CD14-positive monocyte (primary cell): ENCODE results near the gene NSUN7. TPM values are rescaled to one million over a fixed set of nuclear protein-coding genes. Genes with fewer than 3 reads are reported as not detected.
"Not testable (repeated sequence)": the region's sequence is repeated elsewhere in the genome, so short reads cannot be mapped to it uniquely, and the experiment has no call there.

ENCODE experiments used
- DNase-seq, 3 donors: peaks; one replicate each; pipeline ENCODE4 v3.0.0-alpha.2; 2011 to 2022
- H2AFZ ChIP-seq: 2 replicates; pipeline ENCODE4 v1.6.0; 2012; ENCODE audit warnings: mild to moderate bottlenecking, low read depth, low read length, inconsistent platforms; ENCODE audit not compliant: insufficient read depth, poor library complexity, severe bottlenecking
- H3K27ac ChIP-seq, 2 donors: 1 replicate in 1 of 2; 2 replicates in 1 of 2; pipeline ENCODE4 v1.5.1; 2012 to 2013; ENCODE audit warnings: low read length in 2 of 2, control low read depth in 1 of 2, inconsistent platforms in 1 of 2, low read depth in 1 of 2, mild to moderate bottlenecking in 1 of 2
- H3K27me3 ChIP-seq, 2 donors: one replicate each; pipeline versions ENCODE4 v1.6.0 to v1.6.1; 2011 to 2013; ENCODE audit warnings: low read length in 2 of 2; ENCODE audit not compliant: control insufficient read depth in 2 of 2, insufficient read depth in 2 of 2
- H3K36me3 ChIP-seq, 2 donors: replicated peaks in 1 of 2; 1 replicate in 1 of 2; 2 replicates in 1 of 2; pipeline versions ENCODE4 v1.5.1 to v1.6.1; 2012 to 2013; ENCODE audit warnings: low read length in 2 of 2, control low read depth in 1 of 2, inconsistent platforms in 1 of 2, mild to moderate bottlenecking in 1 of 2; ENCODE audit not compliant: insufficient read depth in 2 of 2, control insufficient read depth in 1 of 2
- H3K4me1 ChIP-seq, 2 donors: 1 replicate in 1 of 2; 2 replicates in 1 of 2; pipeline versions ENCODE4 v1.5.1 to v1.6.1; 2012 to 2013; ENCODE audit warnings: low read length in 2 of 2, control low read depth in 1 of 2, inconsistent platforms in 1 of 2, mild to moderate bottlenecking in 1 of 2, moderate library complexity in 1 of 2; ENCODE audit not compliant: insufficient read depth in 2 of 2, control insufficient read depth in 1 of 2
- H3K4me2 ChIP-seq: replicated peaks from 2 replicates; pipeline ENCODE3; 2012; ENCODE audit warnings: low read length, moderate library complexity, mild to moderate bottlenecking; ENCODE audit not compliant: poor library complexity, severe bottlenecking; ENCODE audit errors: extremely low read depth
- H3K4me3 ChIP-seq, 3 experiments: fragments of 200-600 bp in 1 of 3; sonication (generic) in 1 of 3; replicated peaks in 1 of 3; 1 replicate in 2 of 3; 2 replicates in 1 of 3; pipeline ENCODE4 v1.5.1; 2011 to 2013; ENCODE audit warnings: low read length in 3 of 3, mild to moderate bottlenecking in 3 of 3, control low read depth in 2 of 3, low read depth in 2 of 3, inconsistent platforms in 1 of 3, moderate library complexity in 1 of 3
- H3K79me2 ChIP-seq: 2 replicates; pipeline ENCODE4 v1.6.0; 2012; ENCODE audit warnings: mild to moderate bottlenecking, control low read depth, inconsistent platforms, low read length, moderate library complexity; ENCODE audit not compliant: insufficient read depth
- H3K9ac ChIP-seq: 2 replicates; pipeline ENCODE4 v1.6.0; 2017; ENCODE audit warnings: low read length, mild to moderate bottlenecking; ENCODE audit not compliant: insufficient read depth, poor library complexity, severe bottlenecking
- H3K9me3 ChIP-seq, 2 donors: replicated peaks in 1 of 2; 1 replicate in 1 of 2; 2 replicates in 1 of 2; pipeline versions ENCODE4 v1.5.1 to v1.6.1; 2012 to 2013; ENCODE audit warnings: low read length in 2 of 2, control low read depth in 1 of 2; ENCODE audit not compliant: control insufficient read depth in 1 of 2, insufficient read depth in 1 of 2
- H4K20me1 ChIP-seq: 2 replicates; pipeline ENCODE4 v1.6.0; 2012; ENCODE audit warnings: mild to moderate bottlenecking, low read length, control low read depth, moderate library complexity; ENCODE audit not compliant: insufficient read depth
- H3K27ac Mint-ChIP-seq, 7 donors: one replicate each; pipeline ENCODE4 v1.8.0; 2020; ENCODE audit warnings: mild to moderate bottlenecking in 7 of 7, mixed read lengths in 7 of 7, moderate library complexity in 6 of 7, inconsistent platforms in 2 of 7
- H3K27me3 Mint-ChIP-seq, 3 donors: one replicate each; pipeline ENCODE4 v1.8.0; 2021 to 2022; ENCODE audit warnings: low read depth in 3 of 3, mild to moderate bottlenecking in 3 of 3, mixed read lengths in 3 of 3, moderate library complexity in 3 of 3, inconsistent platforms in 1 of 3
- H3K36me3 Mint-ChIP-seq, 2 donors: one replicate each; pipeline ENCODE4 v1.8.0; 2020; ENCODE audit warnings: mixed read lengths in 2 of 2, inconsistent platforms in 1 of 2, mild to moderate bottlenecking in 1 of 2
- H3K4me1 Mint-ChIP-seq: one replicate; pipeline ENCODE4 v1.8.0; 2020; ENCODE audit warnings: mild to moderate bottlenecking, mixed read lengths
- H3K4me3 Mint-ChIP-seq, 2 donors: one replicate each; pipeline ENCODE4 v1.8.0; 2020; ENCODE audit warnings: mild to moderate bottlenecking in 2 of 2, mixed read lengths in 2 of 2, moderate library complexity in 1 of 2
- H3K9me3 Mint-ChIP-seq, 7 donors: one replicate each; pipeline ENCODE4 v1.8.0; 2020 to 2022; ENCODE audit warnings: mixed read lengths in 7 of 7, mild to moderate bottlenecking in 6 of 7, moderate library complexity in 6 of 7, inconsistent platforms in 2 of 7
- CTCF ChIP-seq: fragments of 200-600 bp; IDR thresholded peaks from one replicate; pipeline ENCODE4 v1.8.0; 2022; ENCODE audit warnings: antibody characterized with exemption, mild to moderate bottlenecking
- WGBS: methylation state at CpG from one replicate; pipeline ENCODE4 v1.1.5; 2013; ENCODE audit warnings: missing lambda C conversion rate; ENCODE audit not compliant: insufficient coverage; 5-methylcytosine and 5-hydroxymethylcytosine counted together
- intact Hi-C, 2 donors: fragments of 100-400 bp; cut with micrococcal nuclease; formaldehyde crosslinking; loops; one replicate each; pipeline versions ENCODE4 v1.15.0 to v1.15.1; 2023
- polyA plus RNA-seq, 3 donors: library from polyadenylated mRNA; depleted of rRNA in 1 of 3; unstranded in 2 of 3; stranded (reverse) in 1 of 3; fragments of 300-500 nt in 2 of 3; fragments of >200 nt in 1 of 3; fragmentation: Illumina TruSeq in 2 of 3; gene quantifications; 1 replicate in 2 of 3; 2 replicates in 1 of 3; pipeline ENCODE4 v1.2.3, GENCODE V29; 2012 to 2021

The NSUN7 gene
- polyA plus RNA-seq, 3 donors, result 0.21 to 0.62 (median 0.57) TPM

DNA sequence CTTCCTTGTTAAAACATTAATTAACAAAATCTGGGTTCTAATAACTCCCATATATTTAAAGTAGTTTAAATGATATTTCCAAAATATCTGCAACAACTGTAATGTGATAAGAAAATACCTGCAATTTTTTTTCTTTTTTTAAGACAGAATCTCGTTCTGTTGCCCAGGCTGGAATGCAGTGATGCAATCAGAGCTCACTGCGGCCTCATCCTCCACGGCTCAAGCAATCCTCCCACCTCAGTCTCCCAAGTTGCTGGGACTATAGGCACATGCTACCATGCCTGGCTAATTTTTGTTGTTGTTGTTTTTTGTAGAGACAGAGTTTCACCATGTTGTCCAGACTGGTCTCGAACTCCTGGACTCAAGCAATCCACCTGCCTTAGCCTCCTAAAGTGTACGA is 45.7 kb upstream of the NSUN7 start:
- intact Hi-C loops, result no loop called here
- H3K27ac ChIP-seq, result no peak overlapping the region
- peaks cover 10 to 23% of the 10 kb centered on the region in 2 donors for H3K4me1 ChIP-seq
- H3K9me3 ChIP-seq, result no peaks in the 10 kb centered on the region
- 60% methylated on average over 1 of the region's 5 CpGs for WGBS
- H3K27me3 ChIP-seq, result no peaks in the 10 kb centered on the region
- no peaks in the 10 kb centered on the region for H3K36me3 ChIP-seq
- H3K4me3 ChIP-seq, result no peak overlapping the region
- no peaks in the 10 kb centered on the region for H3K36me3 Mint-ChIP-seq
- H3K4me1 Mint-ChIP-seq, result peaks cover 16% of the 10 kb centered on the region
- DNase-seq, result no peak
- no peak overlapping the region for H3K27ac Mint-ChIP-seq
- H3K27me3 Mint-ChIP-seq, result peaks cover 0 to 2% (median 0%) of the 10 kb centered on the region in 3 donors
- H3K4me2 ChIP-seq, result no peak overlapping the region
- no peaks in the 10 kb centered on the region for H3K79me2 ChIP-seq
- H4K20me1 ChIP-seq, result no peaks in the 10 kb centered on the region
- H3K9ac ChIP-seq, result no peak overlapping the region
- H3K9me3 Mint-ChIP-seq, result no peaks in the 10 kb centered on the region
- no peak for TF ChIP-seq CTCF
- H2AFZ ChIP-seq, result no peak overlapping the region
- H3K4me3 Mint-ChIP-seq, result no peak overlapping the region

GRCh38 chr4:40710484-40711254 is 39.1 kb upstream of the NSUN7 start:
- H3K4me3 Mint-ChIP-seq, result peak overlapping the region; percentile 58 to 85
- no peaks in the 10 kb centered on the region for H3K27me3 ChIP-seq
- peaks cover 57% of the 10 kb centered on the region for H3K4me1 Mint-ChIP-seq
- no peak for TF ChIP-seq CTCF
- H3K9me3 ChIP-seq, result no peaks in the 10 kb centered on the region
- peak overlapping the region; percentile 82 for H3K4me2 ChIP-seq
- intact Hi-C loops, result loop anchor here in 1 of 2 donors (10.0 kb wide), 2 partner anchors 56 to 156 kb away; no protein-coding TSS in a partner anchor
- peak; percentile 64 to 88 (median 88) for DNase-seq
- H3K9me3 Mint-ChIP-seq, result no peaks in the 10 kb centered on the region
- no peaks in the 10 kb centered on the region for H3K79me2 ChIP-seq
- peak overlapping the region; percentile 38 to 85 (median 77) for H3K4me3 ChIP-seq
- H3K36me3 Mint-ChIP-seq, result no peaks in the 10 kb centered on the region
- peak overlapping the region; percentile 50 for H3K9ac ChIP-seq
- peaks cover 0 to 2% (median 1%) of the 10 kb centered on the region in 3 donors for H3K27me3 Mint-ChIP-seq
- peaks cover 53 to 65% of the 10 kb centered on the region in 2 donors for H3K4me1 ChIP-seq
- H4K20me1 ChIP-seq, result no peaks in the 10 kb centered on the region
- H3K36me3 ChIP-seq, result no peaks in the 10 kb centered on the region
- peak overlapping the region; percentile 40 for H2AFZ ChIP-seq
- H3K27ac ChIP-seq, result peak overlapping the region; percentile 89 to 91
- H3K27ac Mint-ChIP-seq, result peak overlapping the region; percentile 93 to 98 (median 97)
- WGBS, result no CpG with 5 or more reads among the region's 5 CpGs

GRCh38 chr4:40713001-40713400 is 36.8 kb upstream of the NSUN7 start:
- H3K36me3 ChIP-seq, DNase-seq, H3K4me2 ChIP-seq, H2AFZ ChIP-seq, H3K9me3 ChIP-seq, H3K9ac ChIP-seq, H3K4me3 ChIP-seq, H3K4me3 Mint-ChIP-seq, H3K36me3 Mint-ChIP-seq, H3K27me3 Mint-ChIP-seq, H3K9me3 Mint-ChIP-seq, H4K20me1 ChIP-seq, H3K27me3 ChIP-seq, H3K79me2 ChIP-seq: not testable (repeated sequence)
- H3K27ac ChIP-seq, result peak overlapping the region in 1 of 2 donors; percentile 51
- H3K4me1 ChIP-seq, result peaks cover 52 to 63% of the 10 kb centered on the region in 2 donors
- peaks cover 66% of the 10 kb centered on the region for H3K4me1 Mint-ChIP-seq
- intact Hi-C loops, result loop anchor here in 1 of 2 donors (10.0 kb wide), 2 partner anchors 58 to 158 kb away; no protein-coding TSS in a partner anchor
- peak overlapping the region in 6 of 7 donors; percentile 33 to 95 (median 66) for H3K27ac Mint-ChIP-seq
- WGBS, result 83% methylated on average over 4 of the region's 6 CpGs
